Ovary (tissue), 9 donors: Measurements from ENCODE around the gene OTC. TPM values are rescaled to one million over a fixed set of nuclear protein-coding genes. Genes with fewer than 3 reads are reported as not detected.

Experiments used
- DNase-seq, 5 donors: peaks; one replicate each; pipeline ENCODE4 v3.0.0-alpha.2; 2019 to 2020
- H3K27ac ChIP-seq, 2 donors: fragments of 200-600 bp; one replicate each; pipeline versions ENCODE4 v1.5.1 to v1.8.0; 2019 to 2022
- H3K27me3 ChIP-seq: fragments of 200-600 bp; one replicate; pipeline ENCODE4 v1.8.0; 2022
- H3K36me3 ChIP-seq: fragments of 200-600 bp; sonication (generic); one replicate; pipeline ENCODE4 v1.5.1; 2019
- H3K4me1 ChIP-seq: one replicate; pipeline ENCODE4 v1.8.1; 2013; ENCODE audit warnings: mild to moderate bottlenecking, moderate library complexity; ENCODE audit not compliant: insufficient read depth
- H3K4me3 ChIP-seq: fragments of 200-600 bp; sonication (generic); one replicate; pipeline ENCODE4 v1.5.1; 2017
- H3K9me3 ChIP-seq, 2 donors: fragments of 200-600 bp in 1 of 2; sonication (generic) in 1 of 2; one replicate each; pipeline versions ENCODE4 v1.5.1 to v1.8.1; 2013 to 2019; ENCODE audit warnings: mild to moderate bottlenecking in 1 of 2, moderate library complexity in 1 of 2
- CTCF ChIP-seq, 3 donors: fragments of 450-650 bp in 2 of 3; fragments of 200-600 bp in 1 of 3; IDR thresholded peaks; one replicate each; pipeline versions ENCODE4 v1.5.1 to v1.8.0; 2016 to 2022; ENCODE audit warnings: antibody characterized with exemption in 3 of 3, mild to moderate bottlenecking in 1 of 3
- EP300 ChIP-seq: sonication (generic); formaldehyde crosslinking; IDR thresholded peaks from one replicate; pipeline ENCODE4 v1.6.1; 2017; ENCODE audit warnings: antibody characterized with exemption
- POLR2A ChIP-seq: fragments of 450-650 bp; IDR thresholded peaks from one replicate; pipeline ENCODE4 v1.6.1; 2017; ENCODE audit warnings: antibody characterized with exemption, mild to moderate bottlenecking, moderate library complexity
- WGBS, 3 donors: extraction: QIAGEN DNeasy Blood & Tissue Kit in 1 of 3; methylation state at CpG; one replicate each; pipeline versions ENCODE4 v1.1.5 to v1.1.7; 2013 to 2017; 5-methylcytosine and 5-hydroxymethylcytosine counted together
- intact Hi-C, 4 donors: fragments of 100-400 bp; cut with DNase I; formaldehyde crosslinking; loops; one replicate each; pipeline versions ENCODE4 v1.11.0 to v1.15.1; 2022 to 2023
- polyA plus RNA-seq, 2 donors: library from polyadenylated mRNA; stranded (reverse); fragments of 200-250 nt in 1 of 2; fragments of 350-450 nt in 1 of 2; fragmentation: Illumina TruSeq in 1 of 2; extraction: RNeasy Lipid Tissue Mini Kit (QIAGEN cat#74804) in 1 of 2; gene quantifications; one replicate each; pipeline ENCODE4 v1.2.3, GENCODE V29; 2013 to 2014
- total RNA-seq, 7 donors: library from RNA; depleted of rRNA in 2 of 7; stranded (reverse); fragments of >200 nt in 2 of 7; fragmentation: NEBNext Ultra II Directional in 3 of 7; extraction: Animal tissue kit (Norgen Biotek cat#: 25700) in 3 of 7; gene quantifications; one replicate each; pipeline versions ENCODE4 v1.1.0 to v1.2.4, GENCODE V29; 2016 to 2023
- donor health status: DM: no; HTN: no; CAD: no; lungs with moderate emphysema.
- donor health status: DM: no; HTN: no; CAD: no.
- donor health status: Bipolar disorder and iron deficiency.
- donor health status: DM: yes; HTN: yes; CAD: no.
- donor health status: DM: no; HTN: no; CAD: no.
- donor health status: DM: yes; HTN: yes; CAD: no.

Gene OTC
- total and polyA plus RNA-seq, 9 donors: 0.18 to 2.2 (median 0.34) TPM; not detected in 4

- Histone ChIP-seq H3K27ac (no peak overlapping the region), H3K9me3 (no peaks in the 10 kb centered on the region), H3K27me3 (no peaks in the 10 kb centered on the region), H3K4me3 (no peak overlapping the region), H3K4me1 (no peaks in the 10 kb centered on the region), H3K36me3 (no peaks in the 10 kb centered on the region)
- 67 to 83% (median 77%) methylated on average over 1 of the region's 1 CpG for WGBS, 3 donors
- TF ChIP-seq CTCF (IDR thresholded peaks at IDR 0.05) (no peak), POLR2A (no peak), EP300 (no peak)
- DNase-seq: no peak
- intact Hi-C loops: no loop called here
These were observed 82.7 kb downstream of the OTC start for GRCh38 chrX:38435130-38435529.

GRCh38 chrX:38437093-38437492 is 84.7 kb downstream of the OTC start:
- 66 to 80% (median 77%) methylated on average over 2 of the region's 2 CpGs for WGBS, 3 donors
- no peaks in the 10 kb centered on the region for H3K27me3 ChIP-seq
- TF ChIP-seq CTCF (IDR thresholded peaks at IDR 0.05): no peak
- TF ChIP-seq EP300: no peak
- TF ChIP-seq POLR2A: no peak
- DNase-seq: no peak
- no peaks in the 10 kb centered on the region for H3K4me1 ChIP-seq
- H3K27ac ChIP-seq: no peak overlapping the region
- H3K4me3 ChIP-seq: no peak overlapping the region
- H3K36me3 ChIP-seq: no peaks in the 10 kb centered on the region
- intact Hi-C loops: no loop called here
- H3K9me3 ChIP-seq: no peaks in the 10 kb centered on the region

GRCh38 chrX:38438321-38438720 is 85.9 kb downstream of the OTC start:
- intact Hi-C loops: no loop called here
- Histone ChIP-seq H3K4me3 (no peak overlapping the region), H3K27me3 (no peaks in the 10 kb centered on the region), H3K9me3 (no peaks in the 10 kb centered on the region), H3K36me3 (no peaks in the 10 kb centered on the region), H3K27ac (no peak overlapping the region), H3K4me1 (no peaks in the 10 kb centered on the region)
- 55 to 59% (median 58%) methylated on average over 5 of the region's 5 CpGs for WGBS, 3 donors
- TF ChIP-seq EP300: no peak
- no peak for TF ChIP-seq CTCF (IDR thresholded peaks at IDR 0.05)
- TF ChIP-seq POLR2A: no peak
- DNase-seq: no peak

- TF ChIP-seq POLR2A (no peak), EP300 (no peak), CTCF (IDR thresholded peaks at IDR 0.05) (no peak)
- Histone ChIP-seq H3K27ac (no peak overlapping the region), H3K27me3 (no peaks in the 10 kb centered on the region), H3K36me3 (no peaks in the 10 kb centered on the region), H3K4me3 (no peak overlapping the region), H3K4me1 (no peaks in the 10 kb centered on the region), H3K9me3 (no peaks in the 10 kb centered on the region)
- no peak for DNase-seq
- intact Hi-C loops: no loop called here
These were observed 100.2 kb downstream of the OTC start for GRCh38 chrX:38452603-38453002.

- DNase-seq: no peak
- Histone ChIP-seq H3K4me1 (no peaks in the 10 kb centered on the region), H3K9me3 (no peaks in the 10 kb centered on the region), H3K36me3 (no peaks in the 10 kb centered on the region), H3K4me3 (no peak overlapping the region), H3K27me3 (no peaks in the 10 kb centered on the region), H3K27ac (no peak overlapping the region)
- TF ChIP-seq POLR2A: no peak
- no peak for TF ChIP-seq CTCF (IDR thresholded peaks at IDR 0.05)
- TF ChIP-seq EP300: no peak
- intact Hi-C loops: no loop called here
- 55 to 72% (median 71%) methylated on average over 1 of the region's 1 CpG for WGBS, 3 donors
These were observed 105.7 kb downstream of the OTC start for GRCh38 chrX:38458071-38458470.
